RWPE2 (cell line): ENCODE measurements around the gene FYCO1.

ENCODE experiments used
- ATAC-seq: fragments of 200-7000 bp; cut with Tn5 transposase; 3 replicates; pipeline ENCODE4 v1.9.1; 2021; ENCODE audit warnings: low read depth
- DNase-seq: peaks from one replicate; pipeline ENCODE4 v3.0.0-alpha.2; 2020; ENCODE audit warnings: low spot score
- H3K27ac ChIP-seq: fragments of 450-650 bp; 2 replicates; pipeline ENCODE4 v1.5.1; 2017; ENCODE audit warnings: mild to moderate bottlenecking; ENCODE audit not compliant: poor library complexity, severe bottlenecking
- H3K27me3 ChIP-seq: fragments of 250-450 bp; sonication (Bioruptor Pico); 2 replicates; pipeline ENCODE4 v1.5.1; 2021; ENCODE audit warnings: mild to moderate bottlenecking, moderate library complexity; ENCODE audit not compliant: insufficient read depth, poor library complexity, severe bottlenecking
- H3K36me3 ChIP-seq: fragments of 250-450 bp; sonication (Bioruptor Pico); 2 replicates; pipeline ENCODE4 v1.5.1; 2020; ENCODE audit warnings: low read depth, mild to moderate bottlenecking, moderate library complexity
- H3K4me1 ChIP-seq: fragments of 250-450 bp; sonication (Bioruptor Pico); 2 replicates; pipeline ENCODE4 v1.5.1; 2021; ENCODE audit warnings: mild to moderate bottlenecking, moderate library complexity; ENCODE audit not compliant: insufficient read depth, poor library complexity, severe bottlenecking
- H3K4me3 ChIP-seq: fragments of 250-450 bp; sonication (Bioruptor Pico); 2 replicates; pipeline ENCODE4 v1.5.1; 2021; ENCODE audit warnings: mild to moderate bottlenecking, moderate library complexity; ENCODE audit not compliant: severe bottlenecking
- H3K9me3 ChIP-seq: fragments of 250-450 bp; sonication (Bioruptor Pico); 2 replicates; pipeline ENCODE4 v1.5.1; 2021; ENCODE audit warnings: mild to moderate bottlenecking, moderate library complexity; ENCODE audit not compliant: severe bottlenecking
- CTCF ChIP-seq: fragments of 450-650 bp; IDR thresholded peaks from one replicate; pipeline ENCODE4 v1.5.1; 2017; ENCODE audit warnings: mild to moderate bottlenecking, moderate library complexity; ENCODE audit not compliant: poor library complexity, severe bottlenecking

The FYCO1 gene

GRCh38 chr3:45938043-45938435, 57.6 kb downstream of the FYCO1 start:
- DNase-seq (no peak), ATAC-seq (no peak)
- no peak overlapping the region for H3K4me3 ChIP-seq
- no peaks in the 10 kb centered on the region for H3K27me3 ChIP-seq
- no peaks in the 10 kb centered on the region for H3K9me3 ChIP-seq
- H3K27ac ChIP-seq = no peak overlapping the region
- TF ChIP-seq CTCF = no peak
- no peaks in the 10 kb centered on the region for H3K4me1 ChIP-seq
- H3K36me3 ChIP-seq = peaks cover 20% of the 10 kb centered on the region

- Histone ChIP-seq H3K4me1 (no peaks in the 10 kb centered on the region), H3K9me3 (no peaks in the 10 kb centered on the region), H3K4me3 (no peak overlapping the region), H3K27ac (no peak overlapping the region), H3K36me3 (peaks cover 24% of the 10 kb centered on the region), H3K27me3 (no peaks in the 10 kb centered on the region)
- TF ChIP-seq CTCF = no peak
- DNase-seq (no peak), ATAC-seq (no peak)
These were observed 58.2 kb downstream of the FYCO1 start for GRCh38 chr3:45937206-45938042.

- H3K27me3 ChIP-seq = no peaks in the 10 kb centered on the region
- peaks cover 24% of the 10 kb centered on the region for H3K36me3 ChIP-seq
- H3K27ac ChIP-seq = no peak overlapping the region
- no peak overlapping the region for H3K4me3 ChIP-seq
- H3K9me3 ChIP-seq = no peaks in the 10 kb centered on the region
- TF ChIP-seq CTCF = no peak
- DNase-seq = no peak
- ATAC-seq = no peak
- H3K4me1 ChIP-seq = no peaks in the 10 kb centered on the region
These were observed 59.4 kb downstream of the FYCO1 start for GRCh38 chr3:45936261-45936660.

GRCh38 chr3:45933591-45933990, 62.0 kb downstream of the FYCO1 start:
- Histone ChIP-seq H3K4me1 (no peaks in the 10 kb centered on the region), H3K9me3 (no peaks in the 10 kb centered on the region), H3K27me3 (no peaks in the 10 kb centered on the region), H3K4me3 (no peak overlapping the region), H3K27ac (no peak overlapping the region), H3K36me3 (peaks cover 38% of the 10 kb centered on the region)
- DNase-seq = no peak
- no peak for ATAC-seq
- no peak for TF ChIP-seq CTCF

GRCh38 chr3:45932112-45932511, 63.5 kb downstream of the FYCO1 start:
- DNase-seq (no peak), ATAC-seq (no peak)
- no peak for TF ChIP-seq CTCF
- Histone ChIP-seq H3K4me1 (no peaks in the 10 kb centered on the region), H3K36me3 (peaks cover 38% of the 10 kb centered on the region), H3K9me3 (no peaks in the 10 kb centered on the region), H3K27me3 (no peaks in the 10 kb centered on the region), H3K27ac (no peak overlapping the region), H3K4me3 (no peak overlapping the region)
